Astrocyte (in vitro differentiated cells and primary cell): ENCODE measurements around the gene USP22. TPM values are rescaled to one million over a fixed set of nuclear protein-coding genes. Genes with fewer than 3 reads are reported as not detected.

Source experiments
- DNase-seq: peaks from one replicate; pipeline ENCODE4 v3.0.0-alpha.2; 2010; ENCODE audit warnings: low read depth
- FAIRE-seq: peaks from 2 replicates; lab custom pipeline; 2011; peaks lifted over from hg19 to GRCh38; lab: Jason Lieb, UNC
- H2AFZ ChIP-seq: 2 replicates; pipeline ENCODE4 v1.6.0; 2012; ENCODE audit warnings: low read depth, low read length, inconsistent platforms
- H3K27ac ChIP-seq: 2 replicates; pipeline ENCODE4 v1.5.1; 2011; ENCODE audit warnings: low read depth, low read length, inconsistent platforms
- H3K27me3 ChIP-seq: 2 replicates; pipeline ENCODE4 v1.6.0; 2011; ENCODE audit warnings: low read length, inconsistent platforms; ENCODE audit not compliant: insufficient read depth
- H3K36me3 ChIP-seq: 2 replicates; pipeline ENCODE4 v1.5.1; 2011; ENCODE audit warnings: low read length, inconsistent platforms; ENCODE audit not compliant: insufficient read depth
- H3K4me1 ChIP-seq: 2 replicates; pipeline ENCODE4 v1.5.1; 2011; ENCODE audit warnings: low read length, inconsistent platforms; ENCODE audit not compliant: insufficient read depth
- H3K4me2 ChIP-seq: 2 replicates; pipeline ENCODE4 v1.6.0; 2012; ENCODE audit warnings: low read length, inconsistent platforms
- H3K4me3 ChIP-seq: 2 replicates; pipeline ENCODE4 v1.5.1; 2011; ENCODE audit warnings: low read depth, mild to moderate bottlenecking, low read length, inconsistent platforms; ENCODE audit not compliant: insufficient read depth
- H3K79me2 ChIP-seq: 2 replicates; pipeline ENCODE4 v1.6.0; 2012; ENCODE audit warnings: mild to moderate bottlenecking, low read length, inconsistent platforms; ENCODE audit not compliant: insufficient read depth
- H3K9ac ChIP-seq: 2 replicates; pipeline ENCODE4 v1.6.0; 2012; ENCODE audit warnings: mild to moderate bottlenecking, low read length, inconsistent platforms
- H3K9me3 ChIP-seq: 2 replicates; pipeline ENCODE4 v1.5.1; 2012; ENCODE audit warnings: low read depth, mild to moderate bottlenecking, low read length, inconsistent platforms; ENCODE audit not compliant: insufficient read depth
- H4K20me1 ChIP-seq: 2 replicates; pipeline ENCODE4 v1.6.0; 2012; ENCODE audit warnings: low read length, inconsistent platforms; ENCODE audit not compliant: insufficient read depth
- H3K27ac Mint-ChIP-seq: one replicate; pipeline ENCODE4 v1.8.0; 2021; ENCODE audit warnings: mild to moderate bottlenecking, mixed read lengths; ENCODE audit not compliant: unreplicated experiment
- H3K27me3 Mint-ChIP-seq: one replicate; pipeline ENCODE4 v1.8.0; 2021; ENCODE audit warnings: low read depth, mixed read lengths; ENCODE audit not compliant: unreplicated experiment
- H3K36me3 Mint-ChIP-seq: one replicate; pipeline ENCODE4 v1.8.0; 2021; ENCODE audit warnings: low read depth, mixed read lengths; ENCODE audit not compliant: unreplicated experiment
- H3K4me1 Mint-ChIP-seq: one replicate; pipeline ENCODE4 v1.8.0; 2021; ENCODE audit warnings: low read depth, mixed read lengths; ENCODE audit not compliant: unreplicated experiment
- H3K4me3 Mint-ChIP-seq: one replicate; pipeline ENCODE4 v1.8.0; 2021; ENCODE audit warnings: mild to moderate bottlenecking, moderate library complexity, mixed read lengths; ENCODE audit not compliant: unreplicated experiment
- H3K9me3 Mint-ChIP-seq: one replicate; pipeline ENCODE4 v1.8.0; 2021; ENCODE audit warnings: mild to moderate bottlenecking, mixed read lengths; ENCODE audit not compliant: unreplicated experiment
- EZH2 ChIP-seq: IDR thresholded peaks from 2 replicates; pipeline ENCODE4 v1.6.1; 2012; ENCODE audit warnings: mild to moderate bottlenecking, low read length, inconsistent platforms; ENCODE audit not compliant: insufficient read depth
- total RNA-seq: library from RNA; stranded (reverse); gene quantifications from 2 replicates; pipeline ENCODE4 v1.2.1, GENCODE V29; 2021
- TF ChIP-seq, protein P1 (sequence below): IDR thresholded peaks from 2 replicates; pipeline ENCODE4 v1.5.1; 2011; ENCODE audit warnings: low read depth, mild to moderate bottlenecking, inconsistent platforms, low read length, moderate library complexity; ENCODE audit not compliant: insufficient read depth

The USP22 gene
- total RNA-seq, 1 donor from 2014 or later = 266 TPM

DNA sequence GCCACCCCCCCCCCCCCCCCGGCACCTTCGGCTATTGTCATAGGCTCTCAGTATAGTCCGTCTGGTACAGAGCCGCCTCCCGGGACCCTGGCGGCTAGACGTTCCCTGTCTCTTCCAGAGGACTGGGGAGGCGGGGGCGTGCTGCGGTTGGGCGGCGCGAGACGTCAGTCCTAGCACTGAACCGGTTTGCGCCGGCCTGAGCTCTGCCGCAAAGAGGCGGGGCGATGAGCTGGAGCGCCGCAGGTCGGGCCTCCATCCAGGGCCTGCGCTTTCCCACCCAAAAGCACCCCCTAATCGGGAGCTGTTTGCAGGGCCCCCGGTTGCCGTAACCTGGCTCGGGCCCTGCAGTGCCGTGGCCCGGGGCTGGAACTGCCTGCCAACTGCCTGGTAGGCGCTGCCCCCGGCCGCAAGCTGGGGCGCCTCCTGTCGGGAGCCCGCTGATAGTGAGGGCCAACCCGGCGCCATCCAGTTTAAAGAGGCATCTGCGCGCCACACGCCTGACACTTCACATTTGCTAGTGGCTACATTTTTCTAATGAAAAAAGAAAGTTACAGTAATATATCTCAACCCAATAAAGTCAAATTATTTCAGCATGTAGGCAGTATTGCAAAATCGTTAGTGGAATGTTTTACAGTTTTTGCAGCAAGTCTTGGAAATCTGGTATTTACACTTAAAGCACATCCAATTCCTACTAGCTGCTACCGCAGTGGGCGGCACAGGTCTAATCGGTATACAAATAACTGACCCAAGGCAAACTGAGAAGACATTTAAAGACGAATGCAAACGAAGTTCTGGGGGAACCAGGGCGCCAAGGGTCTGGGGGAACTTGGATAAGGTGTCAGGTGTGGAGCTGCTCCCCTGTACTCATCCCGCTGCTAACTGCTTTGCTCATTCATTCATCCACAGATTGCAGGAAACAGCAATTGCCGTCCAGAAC, 753 bp upstream of the USP22 start:
- H2AFZ ChIP-seq = peak overlapping the region; percentile 89
- Mint-ChIP-seq H3K9me3 (no peaks in the 10 kb centered on the region), H3K4me1 (peaks cover 15% of the 10 kb centered on the region), H3K27me3 (no peaks in the 10 kb centered on the region), H3K4me3 (peak overlapping the region; percentile 76), H3K36me3 (peaks cover 5% of the 10 kb centered on the region), H3K27ac (peak overlapping the region; percentile 78)
- FAIRE-seq = no peak
- H3K4me2 ChIP-seq = peak overlapping the region; percentile 85
- peak overlapping the region; percentile 97 for H3K27ac ChIP-seq
- H4K20me1 ChIP-seq = peaks cover 35% of the 10 kb centered on the region
- peak overlapping the region; percentile 54 for H3K4me3 ChIP-seq
- peaks cover 42% of the 10 kb centered on the region for H3K79me2 ChIP-seq
- TF ChIP-seq, protein P1, sequence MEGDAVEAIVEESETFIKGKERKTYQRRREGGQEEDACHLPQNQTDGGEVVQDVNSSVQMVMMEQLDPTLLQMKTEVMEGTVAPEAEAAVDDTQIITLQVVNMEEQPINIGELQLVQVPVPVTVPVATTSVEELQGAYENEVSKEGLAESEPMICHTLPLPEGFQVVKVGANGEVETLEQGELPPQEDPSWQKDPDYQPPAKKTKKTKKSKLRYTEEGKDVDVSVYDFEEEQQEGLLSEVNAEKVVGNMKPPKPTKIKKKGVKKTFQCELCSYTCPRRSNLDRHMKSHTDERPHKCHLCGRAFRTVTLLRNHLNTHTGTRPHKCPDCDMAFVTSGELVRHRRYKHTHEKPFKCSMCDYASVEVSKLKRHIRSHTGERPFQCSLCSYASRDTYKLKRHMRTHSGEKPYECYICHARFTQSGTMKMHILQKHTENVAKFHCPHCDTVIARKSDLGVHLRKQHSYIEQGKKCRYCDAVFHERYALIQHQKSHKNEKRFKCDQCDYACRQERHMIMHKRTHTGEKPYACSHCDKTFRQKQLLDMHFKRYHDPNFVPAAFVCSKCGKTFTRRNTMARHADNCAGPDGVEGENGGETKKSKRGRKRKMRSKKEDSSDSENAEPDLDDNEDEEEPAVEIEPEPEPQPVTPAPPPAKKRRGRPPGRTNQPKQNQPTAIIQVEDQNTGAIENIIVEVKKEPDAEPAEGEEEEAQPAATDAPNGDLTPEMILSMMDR = peak; percentile 59
- TF ChIP-seq EZH2 = no peak
- H3K4me1 ChIP-seq = peaks cover 18% of the 10 kb centered on the region
- no peaks in the 10 kb centered on the region for H3K9me3 ChIP-seq
- no peaks in the 10 kb centered on the region for H3K27me3 ChIP-seq
- H3K9ac ChIP-seq = peak overlapping the region; percentile 86
- peak; percentile 94 for DNase-seq
- no peaks in the 10 kb centered on the region for H3K36me3 ChIP-seq

DNA sequence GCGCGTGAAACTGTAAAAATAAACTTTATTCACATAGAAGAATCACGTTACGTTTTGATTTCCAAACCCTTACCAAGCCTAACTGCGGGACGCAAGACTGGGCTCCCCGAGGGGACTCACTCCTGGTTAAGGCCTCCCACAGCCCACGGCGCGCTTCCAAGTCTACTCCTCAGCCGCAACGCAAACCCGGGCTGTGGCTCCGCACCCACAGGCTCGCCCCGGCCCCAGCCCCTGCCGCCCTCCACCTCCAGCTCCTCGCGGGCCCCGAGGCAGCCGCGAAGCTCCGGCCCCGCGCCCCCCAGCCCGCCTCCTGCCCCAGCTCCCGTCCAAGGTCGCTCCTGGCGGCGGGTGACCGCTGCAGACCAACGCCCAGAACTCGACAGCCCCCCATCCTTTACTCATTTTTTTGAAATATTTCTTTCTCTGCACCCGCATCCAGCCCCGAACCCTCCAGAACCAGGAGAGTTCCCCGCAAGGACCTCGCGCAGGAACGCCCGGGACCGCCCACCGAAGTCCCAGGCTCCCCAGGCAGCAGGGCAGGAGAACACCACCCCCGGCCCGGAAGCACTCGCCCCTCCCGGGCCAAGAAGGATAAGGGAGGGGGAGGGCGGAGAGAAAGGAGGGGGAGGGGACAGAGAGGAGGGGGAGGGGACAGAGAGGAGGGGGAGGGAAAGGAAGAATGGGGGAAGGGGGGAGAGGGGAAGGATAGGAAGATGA, 912 bp downstream of the USP22 start:
- Histone ChIP-seq H3K36me3 (peaks cover 4% of the 10 kb centered on the region), H2AFZ (no peak overlapping the region), H3K4me3 (peak overlapping the region; percentile 99), H3K79me2 (peaks cover 58% of the 10 kb centered on the region), H4K20me1 (peaks cover 52% of the 10 kb centered on the region), H3K27ac (peak overlapping the region; percentile 99), H3K27me3 (no peaks in the 10 kb centered on the region), H3K9ac (peak overlapping the region; percentile 100), H3K4me1 (peaks cover 25% of the 10 kb centered on the region), H3K9me3 (no peaks in the 10 kb centered on the region), H3K4me2 (peak overlapping the region; percentile 96)
- Mint-ChIP-seq H3K27ac (peak overlapping the region; percentile 93), H3K4me1 (peaks cover 22% of the 10 kb centered on the region), H3K4me3 (peak overlapping the region; percentile 96), H3K27me3 (no peaks in the 10 kb centered on the region), H3K9me3 (no peaks in the 10 kb centered on the region), H3K36me3 (peaks cover 8% of the 10 kb centered on the region)
- TF ChIP-seq, protein P1 = no peak
- FAIRE-seq (no peak), DNase-seq (peak; percentile 57)
